GM12874 (cell line): ENCODE measurements around the gene NTM.

ENCODE experiments used
- TF ChIP-seq, protein P1 (sequence below): IDR thresholded peaks from 2 replicates; pipeline ENCODE4 v1.5.1; 2011; ENCODE audit warnings: low read depth, mild to moderate bottlenecking, control low read depth, low read length, moderate library complexity; ENCODE audit not compliant: insufficient read depth

The NTM gene

DNA sequence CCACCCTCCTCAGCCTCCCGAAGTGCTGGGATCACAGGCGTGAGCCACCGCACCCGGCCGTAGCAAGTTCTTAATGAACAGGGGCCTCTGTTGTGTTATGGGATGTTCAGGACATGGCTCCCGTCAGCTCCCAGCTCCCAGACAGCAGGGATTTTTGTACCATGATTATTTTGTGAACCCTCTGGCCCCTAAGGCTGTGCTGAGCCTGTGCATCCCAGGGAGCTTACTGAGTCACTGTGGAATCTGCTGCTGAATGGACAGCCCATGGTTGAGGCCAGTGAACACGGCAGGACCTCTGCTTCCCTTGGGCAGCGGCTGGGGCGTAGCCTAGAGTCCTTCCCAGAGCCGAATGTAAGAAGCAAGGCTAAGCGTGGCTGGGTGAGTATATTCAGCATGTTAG is 245.2 kb downstream of the NTM start:
- TF ChIP-seq, protein P1, sequence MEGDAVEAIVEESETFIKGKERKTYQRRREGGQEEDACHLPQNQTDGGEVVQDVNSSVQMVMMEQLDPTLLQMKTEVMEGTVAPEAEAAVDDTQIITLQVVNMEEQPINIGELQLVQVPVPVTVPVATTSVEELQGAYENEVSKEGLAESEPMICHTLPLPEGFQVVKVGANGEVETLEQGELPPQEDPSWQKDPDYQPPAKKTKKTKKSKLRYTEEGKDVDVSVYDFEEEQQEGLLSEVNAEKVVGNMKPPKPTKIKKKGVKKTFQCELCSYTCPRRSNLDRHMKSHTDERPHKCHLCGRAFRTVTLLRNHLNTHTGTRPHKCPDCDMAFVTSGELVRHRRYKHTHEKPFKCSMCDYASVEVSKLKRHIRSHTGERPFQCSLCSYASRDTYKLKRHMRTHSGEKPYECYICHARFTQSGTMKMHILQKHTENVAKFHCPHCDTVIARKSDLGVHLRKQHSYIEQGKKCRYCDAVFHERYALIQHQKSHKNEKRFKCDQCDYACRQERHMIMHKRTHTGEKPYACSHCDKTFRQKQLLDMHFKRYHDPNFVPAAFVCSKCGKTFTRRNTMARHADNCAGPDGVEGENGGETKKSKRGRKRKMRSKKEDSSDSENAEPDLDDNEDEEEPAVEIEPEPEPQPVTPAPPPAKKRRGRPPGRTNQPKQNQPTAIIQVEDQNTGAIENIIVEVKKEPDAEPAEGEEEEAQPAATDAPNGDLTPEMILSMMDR = no peak

DNA sequence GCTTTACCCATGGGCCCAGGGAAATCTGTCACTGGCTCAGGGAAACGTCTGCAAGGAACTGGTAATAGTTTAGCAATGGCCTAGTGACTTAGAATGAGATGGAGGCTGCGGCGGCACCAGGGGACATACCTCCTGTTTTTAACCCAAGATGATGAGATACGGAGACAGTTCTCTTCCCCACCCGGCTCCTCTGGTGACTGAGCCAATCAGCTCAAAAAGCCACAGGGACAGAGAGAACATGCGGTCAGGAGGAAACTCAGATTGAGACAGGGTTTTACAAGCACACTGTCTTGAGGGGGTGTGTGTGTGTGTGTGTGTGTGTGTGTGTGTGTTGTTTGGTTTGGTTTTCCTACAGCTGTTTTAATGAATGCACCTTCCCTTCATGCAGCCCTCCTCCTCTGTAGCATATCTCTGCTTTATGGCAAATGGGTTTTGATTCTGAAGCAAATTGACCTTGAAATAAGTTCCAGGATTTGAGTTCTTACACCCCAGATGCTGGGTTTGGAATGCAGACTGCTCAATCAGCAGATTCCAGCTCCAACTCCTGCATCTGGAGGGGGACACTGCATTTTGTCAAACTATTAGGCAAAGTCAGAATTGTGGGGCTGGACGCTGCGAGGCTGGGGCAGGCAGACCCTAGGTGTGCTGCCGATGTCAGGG is 246.2 kb downstream of the NTM start:
- TF ChIP-seq, protein P1 = no peak

DNA sequence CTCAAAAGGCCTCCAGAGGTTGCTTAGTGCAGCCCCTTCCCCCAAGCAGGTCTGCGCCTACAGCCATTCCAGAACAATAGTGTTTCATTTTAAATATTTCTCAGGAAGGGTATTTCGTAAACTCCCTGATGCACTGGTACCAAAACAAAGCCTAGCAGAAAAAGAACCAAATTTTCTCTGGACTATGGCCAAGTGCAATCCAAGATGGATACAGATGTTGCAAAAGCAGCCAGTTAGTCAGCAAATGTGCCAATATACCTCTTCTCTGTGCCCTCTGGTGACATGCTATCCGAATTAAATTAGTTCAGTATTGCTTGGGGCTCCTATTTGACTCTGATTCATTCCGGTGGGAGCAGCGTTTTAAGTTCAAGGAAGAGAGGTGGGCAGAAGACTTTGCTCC is 247.8 kb downstream of the NTM start:
- TF ChIP-seq, protein P1 = no peak

DNA sequence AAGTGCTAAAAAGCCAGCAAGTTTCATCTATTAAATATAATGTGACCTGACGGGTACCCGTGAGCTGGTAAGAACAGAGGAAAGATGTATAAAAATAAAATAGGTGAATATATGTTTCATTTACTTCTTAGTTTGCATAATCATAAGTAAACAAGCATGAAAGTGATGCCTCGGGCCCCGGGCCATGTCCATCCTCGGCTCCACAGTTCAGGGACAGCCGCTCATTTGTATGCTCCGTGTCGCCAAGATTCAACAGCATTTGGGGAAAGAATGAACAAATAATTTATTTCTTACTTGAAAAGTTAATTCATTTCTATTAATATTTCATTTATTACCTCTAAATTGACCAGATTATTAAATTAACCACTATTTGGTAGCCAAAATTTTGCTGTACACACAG is 251.8 kb downstream of the NTM start:
- TF ChIP-seq, protein P1 = no peak

DNA sequence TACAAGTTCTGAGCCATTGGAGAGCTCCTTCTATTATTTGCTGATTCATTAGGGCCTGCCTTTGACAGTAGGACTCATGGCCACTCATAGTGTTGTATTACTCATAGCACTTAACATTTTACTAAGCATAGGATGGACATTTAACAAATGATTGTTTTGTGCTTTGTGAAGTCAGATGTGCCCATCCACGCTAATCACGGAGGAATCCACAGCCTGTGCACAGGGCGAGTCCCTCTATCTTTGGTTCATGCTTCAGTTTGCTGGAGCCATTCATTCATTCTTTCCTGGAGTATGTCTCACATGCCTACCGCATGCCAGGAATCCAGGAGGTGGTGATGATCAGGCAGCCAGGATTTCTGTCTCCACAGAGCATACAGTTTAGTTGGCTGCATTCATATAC is 254.1 kb downstream of the NTM start:
- TF ChIP-seq, protein P1 = no peak

DNA sequence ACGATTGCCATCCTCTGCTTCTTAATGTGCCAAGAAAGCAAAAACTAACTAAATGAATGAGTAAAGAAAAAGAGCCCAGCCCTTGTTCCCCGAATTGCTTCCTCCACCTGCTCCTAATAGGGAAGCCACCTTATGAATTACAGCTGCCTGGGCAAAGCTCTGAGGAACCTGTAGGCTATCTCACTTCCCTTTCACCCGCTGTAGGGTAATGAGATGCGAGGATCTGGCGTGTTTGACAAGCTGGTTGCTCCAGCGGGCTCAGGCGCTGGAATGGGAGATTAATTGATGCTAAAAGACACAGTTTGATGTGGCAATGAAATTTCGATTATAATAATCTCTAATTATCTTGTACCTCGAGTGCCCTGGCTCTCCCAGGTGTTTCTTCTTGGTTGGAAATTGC is 256.4 kb downstream of the NTM start:
- TF ChIP-seq, protein P1 = no peak

DNA sequence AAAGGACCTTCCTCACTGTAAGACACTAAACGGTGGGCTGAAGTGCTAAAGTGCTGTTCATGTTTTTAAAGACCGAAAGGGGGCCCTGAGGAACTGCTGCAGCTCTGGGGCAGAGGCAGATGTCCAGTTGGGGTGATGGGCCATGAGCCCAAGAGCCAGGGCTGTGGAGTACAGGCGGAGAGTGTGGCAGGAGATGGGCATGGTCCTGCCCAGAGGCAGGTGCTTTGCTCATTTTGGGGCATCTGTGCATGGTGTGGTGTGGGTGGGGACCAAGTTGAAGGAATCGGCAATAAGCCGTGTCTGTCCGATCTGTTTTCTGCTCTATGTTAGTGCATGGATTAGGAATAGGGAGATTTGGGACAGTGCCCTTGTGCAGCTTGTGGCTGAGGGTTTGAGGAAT is 258.3 kb downstream of the NTM start:
- TF ChIP-seq, protein P1 = no peak
